ENCODE data around the gene FOXO3.

DNA sequence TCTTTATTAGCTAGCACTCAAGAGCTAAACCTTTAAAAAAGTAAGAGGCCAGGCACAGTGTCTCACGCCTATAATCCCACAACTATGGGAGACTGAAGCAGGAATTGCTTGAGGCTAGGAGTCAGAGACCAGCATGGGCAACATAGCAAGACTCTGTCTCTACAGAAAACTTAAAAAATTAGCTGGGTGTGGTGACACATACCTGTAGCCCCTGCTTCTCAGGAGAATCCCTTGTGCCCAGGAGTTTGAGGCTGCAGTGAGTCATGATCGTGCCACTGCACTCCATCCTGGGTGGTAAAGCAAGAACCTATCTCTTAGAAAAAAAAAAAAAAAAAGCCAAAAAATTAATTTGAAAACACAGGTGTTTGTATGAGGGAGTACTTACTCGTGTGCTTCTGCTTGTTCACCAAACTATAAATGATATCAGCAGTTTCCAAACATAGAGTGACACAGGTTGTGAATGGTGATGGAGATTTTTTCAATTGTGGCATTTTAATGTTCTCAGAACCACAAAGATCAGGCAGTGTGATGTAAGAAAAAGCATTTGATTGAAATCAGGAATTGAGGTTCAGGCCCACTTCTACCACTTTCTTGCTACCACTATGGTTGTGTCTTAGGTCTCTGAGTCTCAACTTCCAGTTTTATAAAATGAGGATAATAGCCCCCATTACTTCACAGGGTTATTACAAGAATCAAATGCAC, 104.9 kb downstream of the FOXO3 start:
- TF ChIP-seq, protein P1, sequence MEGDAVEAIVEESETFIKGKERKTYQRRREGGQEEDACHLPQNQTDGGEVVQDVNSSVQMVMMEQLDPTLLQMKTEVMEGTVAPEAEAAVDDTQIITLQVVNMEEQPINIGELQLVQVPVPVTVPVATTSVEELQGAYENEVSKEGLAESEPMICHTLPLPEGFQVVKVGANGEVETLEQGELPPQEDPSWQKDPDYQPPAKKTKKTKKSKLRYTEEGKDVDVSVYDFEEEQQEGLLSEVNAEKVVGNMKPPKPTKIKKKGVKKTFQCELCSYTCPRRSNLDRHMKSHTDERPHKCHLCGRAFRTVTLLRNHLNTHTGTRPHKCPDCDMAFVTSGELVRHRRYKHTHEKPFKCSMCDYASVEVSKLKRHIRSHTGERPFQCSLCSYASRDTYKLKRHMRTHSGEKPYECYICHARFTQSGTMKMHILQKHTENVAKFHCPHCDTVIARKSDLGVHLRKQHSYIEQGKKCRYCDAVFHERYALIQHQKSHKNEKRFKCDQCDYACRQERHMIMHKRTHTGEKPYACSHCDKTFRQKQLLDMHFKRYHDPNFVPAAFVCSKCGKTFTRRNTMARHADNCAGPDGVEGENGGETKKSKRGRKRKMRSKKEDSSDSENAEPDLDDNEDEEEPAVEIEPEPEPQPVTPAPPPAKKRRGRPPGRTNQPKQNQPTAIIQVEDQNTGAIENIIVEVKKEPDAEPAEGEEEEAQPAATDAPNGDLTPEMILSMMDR (IDR thresholded peaks at IDR 0.05), result no peak
- TF ChIP-seq POLR2AphosphoS5 (IDR thresholded peaks at IDR 0.05) (no peak), POLR2A (IDR thresholded peaks at IDR 0.05) (no peak)

Data from breast epithelium (tissue), 3 donors.